IMR-90 (cell line): ENCODE measurements around the gene NETO2. TPM values are rescaled to one million over a fixed set of nuclear protein-coding genes. Genes with fewer than 3 reads are reported as not detected.

ENCODE experiments used
- ATAC-seq: fragments of 200-7000 bp; cut with Tn5 transposase; 2 replicates; pipeline ENCODE4 v1.9.1; 2020; ENCODE audit warnings: low read depth, mild to moderate bottlenecking, moderate library complexity
- BruUV-seq: library from RNA; stranded (reverse); fragments of 400-500 nt; replicated peaks from 2 replicates; lab custom pipeline; 2021; lab: Mats Ljungman, UMichigan
- CTCF ChIA-PET: fragments of 300-600 bp; formaldehyde crosslinking; extraction: SDS; loops from one replicate; lab custom pipeline; 2021; ENCODE audit warnings: antibody characterized with exemption; lab: Yijun Ruan, JAX
- POLR2A ChIA-PET: fragments of 300-600 bp; sonication (Branson Sonifier 250); formaldehyde crosslinking; loops from one replicate; lab custom pipeline; 2022; ENCODE audit warnings: antibody characterized with exemption; ENCODE audit not compliant: unreplicated experiment; lab: Charles Lee
- DNase-seq: peaks from one replicate; pipeline ENCODE4 v3.0.0; 2013
- H2AFZ ChIP-seq: replicated peaks from 2 replicates; pipeline ENCODE3; 2013; ENCODE audit warnings: low read length, mild to moderate bottlenecking; ENCODE audit not compliant: poor library complexity
- H2AK5ac ChIP-seq: 2 replicates; pipeline ENCODE4 v1.6.1; 2013; ENCODE audit warnings: low read depth, low read length, inconsistent platforms
- H2AK9ac ChIP-seq: replicated peaks from 2 replicates; pipeline ENCODE3; 2013; ENCODE audit warnings: mild to moderate bottlenecking, low read depth, low read length, moderate library complexity; ENCODE audit not compliant: poor library complexity
- H2BK120ac ChIP-seq: 2 replicates; pipeline ENCODE4 v1.6.1; 2013; ENCODE audit warnings: low read depth, low read length, inconsistent platforms
- H2BK15ac ChIP-seq: 3 replicates; pipeline ENCODE4 v1.6.1; 2013; ENCODE audit warnings: low read depth, low read length, inconsistent platforms
- H2BK20ac ChIP-seq: 2 replicates; pipeline ENCODE4 v1.6.1; 2013; ENCODE audit warnings: low read depth, mild to moderate bottlenecking, inconsistent platforms, low read length, moderate library complexity
- H2BK5ac ChIP-seq: 2 replicates; pipeline ENCODE4 v1.6.1; 2013; ENCODE audit warnings: mild to moderate bottlenecking, low read depth, low read length, inconsistent platforms; ENCODE audit not compliant: poor library complexity, severe bottlenecking
- H3K14ac ChIP-seq: replicated peaks from 2 replicates; pipeline ENCODE4 v1.6.1; 2013; ENCODE audit warnings: low read depth, low read length, inconsistent platforms
- H3K18ac ChIP-seq: 2 replicates; pipeline ENCODE4 v1.6.1; 2013; ENCODE audit warnings: low read depth, low read length, control low read depth
- H3K23ac ChIP-seq: 2 replicates; pipeline ENCODE4 v1.6.1; 2013; ENCODE audit warnings: low read depth, low read length, inconsistent platforms
- H3K27ac ChIP-seq: 2 replicates; pipeline ENCODE4 v1.5.1; 2013; ENCODE audit warnings: mild to moderate bottlenecking, control low read depth, low read length; ENCODE audit not compliant: insufficient read depth
- H3K27me3 ChIP-seq: 2 replicates; pipeline ENCODE4 v1.6.1; 2013; ENCODE audit warnings: low read length; ENCODE audit not compliant: control insufficient read depth, insufficient read depth
- H3K36me3 ChIP-seq: 2 replicates; pipeline ENCODE4 v1.6.1; 2013; ENCODE audit warnings: low read length, mixed read lengths; ENCODE audit not compliant: control insufficient read depth, insufficient read depth
- H3K4ac ChIP-seq: 2 replicates; pipeline ENCODE4 v1.6.1; 2013; ENCODE audit warnings: low read depth, low read length, inconsistent platforms
- H3K4me1 ChIP-seq: 2 replicates; pipeline ENCODE4 v1.6.1; 2013; ENCODE audit warnings: low read length, mixed read lengths; ENCODE audit not compliant: control insufficient read depth, insufficient read depth
- H3K4me2 ChIP-seq: 2 replicates; pipeline ENCODE4 v1.6.1; 2013; ENCODE audit warnings: low read depth, mild to moderate bottlenecking, control low read depth, low read length, moderate library complexity
- H3K4me3 ChIP-seq: 2 replicates; pipeline ENCODE4 v1.5.1; 2013; ENCODE audit warnings: low read depth, mild to moderate bottlenecking, control low read depth, low read length, moderate library complexity; ENCODE audit not compliant: insufficient read depth
- H3K56ac ChIP-seq: 2 replicates; pipeline ENCODE4 v1.6.1; 2013; ENCODE audit warnings: low read length, inconsistent platforms; ENCODE audit not compliant: insufficient read depth; ENCODE audit errors: extremely low read depth
- H3K79me1 ChIP-seq, 2 experiments: 2 replicates each; pipeline ENCODE4 v1.6.1; 2013; ENCODE audit warnings: low read length in 2 of 2, inconsistent platforms in 1 of 2, low read depth in 1 of 2
- H3K9ac ChIP-seq: 2 replicates; pipeline ENCODE4 v1.6.1; 2013; ENCODE audit warnings: low read depth, low read length, control low read depth
- H3K9me1 ChIP-seq: 2 replicates; pipeline ENCODE4 v1.6.1; 2013; ENCODE audit warnings: low read length, inconsistent platforms; ENCODE audit not compliant: insufficient read depth
- H3K9me3 ChIP-seq: 2 replicates; pipeline ENCODE4 v1.6.1; 2013; ENCODE audit warnings: low read length; ENCODE audit not compliant: control insufficient read depth, insufficient read depth
- H4K20me1 ChIP-seq: 2 replicates; pipeline ENCODE4 v1.6.1; 2013; ENCODE audit warnings: low read length, inconsistent platforms; ENCODE audit not compliant: insufficient read depth
- H4K5ac ChIP-seq: 2 replicates; pipeline ENCODE4 v1.6.1; 2013; ENCODE audit warnings: mild to moderate bottlenecking, low read depth, low read length, control low read depth
- H4K8ac ChIP-seq, 2 experiments: 2 replicates each; pipeline ENCODE4 v1.6.1; 2013; ENCODE audit warnings: low read depth in 2 of 2, low read length in 2 of 2, control low read depth in 1 of 2, inconsistent platforms in 1 of 2
- H4K91ac ChIP-seq: 2 replicates; pipeline ENCODE4 v1.6.1; 2013; ENCODE audit warnings: low read depth, low read length, inconsistent platforms; ENCODE audit not compliant: insufficient read depth
- CHD1 ChIP-seq: IDR thresholded peaks from 2 replicates; pipeline ENCODE4 v1.6.1; 2012; ENCODE audit warnings: low read depth, low read length, improper control_type of control experiment
- ELK1 ChIP-seq: fragments of 150-350 bp; IDR thresholded peaks from 2 replicates; pipeline ENCODE4 v1.6.1; 2016; ENCODE audit warnings: low read depth, mild to moderate bottlenecking, low read length, moderate library complexity, borderline replicate concordance
- FOS ChIP-seq: fragments of 150-350 bp; IDR thresholded peaks from 2 replicates; pipeline ENCODE4 v1.6.1; 2016; ENCODE audit warnings: low read depth, low read length
- MAFK ChIP-seq: IDR thresholded peaks from 2 replicates; pipeline ENCODE4 v1.6.1; 2012; ENCODE audit warnings: low read depth, low read length, improper control_type of control experiment
- MXI1 ChIP-seq: IDR thresholded peaks from 2 replicates; pipeline ENCODE4 v1.6.1; 2012; ENCODE audit warnings: low read depth, mild to moderate bottlenecking, low read length, moderate library complexity, borderline replicate concordance
- NFE2L2 ChIP-seq: fragments of 150-350 bp; IDR thresholded peaks from 2 replicates; pipeline ENCODE4 v1.6.1; 2016; ENCODE audit warnings: low read depth, mild to moderate bottlenecking, low read length
- RCOR1 ChIP-seq: IDR thresholded peaks from 2 replicates; pipeline ENCODE4 v1.6.1; 2012; ENCODE audit warnings: mild to moderate bottlenecking, low read length, improper control_type of control experiment; ENCODE audit not compliant: insufficient replicate concordance
- RFX5 ChIP-seq: IDR thresholded peaks from 2 replicates; pipeline ENCODE4 v1.8.0; 2012; ENCODE audit warnings: low read depth, mild to moderate bottlenecking, low read length, moderate library complexity
- SMC3 ChIP-seq: fragments of 150-350 bp; IDR thresholded peaks from 2 replicates; pipeline ENCODE4 v1.6.1; 2016; ENCODE audit warnings: low read depth, mild to moderate bottlenecking, antibody characterized with exemption, low read length, moderate library complexity
- WGBS, 2 experiments: methylation state at CpG; one replicate each; pipeline versions ENCODE4 v1.1.5 to v1.1.7; 2013; ENCODE audit warnings: missing lambda C conversion rate in 2 of 2; ENCODE audit not compliant: insufficient read length in 1 of 2; ENCODE audit errors: extremely low coverage in 2 of 2; 5-methylcytosine and 5-hydroxymethylcytosine counted together
- dilution Hi-C: fragments of 300-500 bp; cut with HindIII; formaldehyde crosslinking; loops from one replicate; pipeline ENCODE4 v1.14.3; 2018; ENCODE audit warnings: low sequenced_read_pairs; ENCODE audit not compliant: unreplicated experiment
- in situ Hi-C: fragments of 300-500 bp; cut with MboI; formaldehyde crosslinking; loops from 3 replicates; pipeline ENCODE4 v1.14.3; 2019; ENCODE audit warnings: low sequenced_read_pairs, inconsistent platforms, mixed read lengths
- intact Hi-C: fragments of 100-400 bp; cut with micrococcal nuclease; formaldehyde crosslinking; loops from 2 replicates; pipeline ENCODE4 v1.10.0; 2022
- polyA plus RNA-seq, 3 experiments: library from polyadenylated mRNA; depleted of rRNA; stranded (reverse); fragments of >200 nt; gene quantifications; 2 replicates each; pipeline ENCODE4 v1.2.3, GENCODE V29; 2012; ENCODE audit warnings: low replicate concordance in 1 of 3
- total RNA-seq: library from RNA; depleted of rRNA; stranded (reverse); fragments of >200 nt; gene quantifications from 2 replicates; pipeline ENCODE4 v1.2.3, GENCODE V29; 2012
- TF ChIP-seq, protein P1 (sequence below): conservative IDR thresholded peaks from 2 replicates; pipeline ENCODE4 v1.5.1; 2012; ENCODE audit warnings: mild to moderate bottlenecking, low read depth, low read length, improper control_type of control experiment

Gene NETO2
- total and polyA plus RNA-seq, 2 of the 4 experiments (the other 2 are of a cell fraction) = 38.5 to 39.3 TPM

- no peaks in the 10 kb centered on the region for H3K4me1 ChIP-seq
- WGBS, 2 experiments = 96% methylated on average over 5 of the region's 10 CpGs; no CpG with 5 or more reads in 1 of the 2 experiments
- H4K8ac ChIP-seq = no peak overlapping the region
- ChIA-PET POLR2A (no interaction called here), CTCF (interaction anchor here (1.0 kb wide), 1 partner anchor 19 kb away, joined by 3 read pairs; the partner anchor contains the start of gene NETO2)
- no peak overlapping the region for H3K56ac ChIP-seq
- H3K9me1 ChIP-seq = no peaks in the 10 kb centered on the region
- no peak overlapping the region for H3K14ac ChIP-seq
- H2BK120ac ChIP-seq = no peak overlapping the region
- BruUV-seq = no TSS peak
- peak; percentile 4 for DNase-seq
- ATAC-seq = no peak
- H2BK20ac ChIP-seq = no peak overlapping the region
- no peaks in the 10 kb centered on the region for H4K20me1 ChIP-seq
- H3K27ac ChIP-seq = no peak overlapping the region
- no peak overlapping the region for H2BK5ac ChIP-seq
- no peak overlapping the region for H2AK5ac ChIP-seq
- no peaks in the 10 kb centered on the region for H3K79me1 ChIP-seq
- intact Hi-C loops = no loop called here
- no peaks in the 10 kb centered on the region for H3K36me3 ChIP-seq
- no peak overlapping the region for H3K4me2 ChIP-seq
- H3K4ac ChIP-seq = no peak overlapping the region
- dilution Hi-C loops = no loop called here
- in situ Hi-C loops = loop anchor here (25.0 kb wide), 1 partner anchor 499 kb away; no protein-coding TSS in a partner anchor
- TF ChIP-seq FOS (no peak), RCOR1 (no peak), ELK1 (no peak), NFE2L2 (no peak), CHD1 (no peak), RFX5 (no peak), MAFK (no peak), MXI1 (no peak), SMC3 (no peak)
- TF ChIP-seq, protein P1, sequence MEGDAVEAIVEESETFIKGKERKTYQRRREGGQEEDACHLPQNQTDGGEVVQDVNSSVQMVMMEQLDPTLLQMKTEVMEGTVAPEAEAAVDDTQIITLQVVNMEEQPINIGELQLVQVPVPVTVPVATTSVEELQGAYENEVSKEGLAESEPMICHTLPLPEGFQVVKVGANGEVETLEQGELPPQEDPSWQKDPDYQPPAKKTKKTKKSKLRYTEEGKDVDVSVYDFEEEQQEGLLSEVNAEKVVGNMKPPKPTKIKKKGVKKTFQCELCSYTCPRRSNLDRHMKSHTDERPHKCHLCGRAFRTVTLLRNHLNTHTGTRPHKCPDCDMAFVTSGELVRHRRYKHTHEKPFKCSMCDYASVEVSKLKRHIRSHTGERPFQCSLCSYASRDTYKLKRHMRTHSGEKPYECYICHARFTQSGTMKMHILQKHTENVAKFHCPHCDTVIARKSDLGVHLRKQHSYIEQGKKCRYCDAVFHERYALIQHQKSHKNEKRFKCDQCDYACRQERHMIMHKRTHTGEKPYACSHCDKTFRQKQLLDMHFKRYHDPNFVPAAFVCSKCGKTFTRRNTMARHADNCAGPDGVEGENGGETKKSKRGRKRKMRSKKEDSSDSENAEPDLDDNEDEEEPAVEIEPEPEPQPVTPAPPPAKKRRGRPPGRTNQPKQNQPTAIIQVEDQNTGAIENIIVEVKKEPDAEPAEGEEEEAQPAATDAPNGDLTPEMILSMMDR = no peak
- H3K18ac ChIP-seq = no peak overlapping the region
- H2BK15ac ChIP-seq = no peak overlapping the region
- H3K9me3 ChIP-seq = no peaks in the 10 kb centered on the region
- H3K23ac ChIP-seq = no peak overlapping the region
- H4K91ac ChIP-seq = no peak overlapping the region
- H2AFZ ChIP-seq = no peak overlapping the region
- no peak overlapping the region for H2AK9ac ChIP-seq
- no peaks in the 10 kb centered on the region for H3K27me3 ChIP-seq
- no peak overlapping the region for H4K5ac ChIP-seq
- no peak overlapping the region for H3K9ac ChIP-seq
- H3K4me3 ChIP-seq = no peak overlapping the region
These were observed 19.1 kb upstream of the NETO2 start for GRCh38 chr16:47162670-47163420.
